KMS-11 (cell line): Measurements from ENCODE around the gene SOX21.

Source experiments
- H2AFZ ChIP-seq: fragments of 200-600 bp; sonication (generic); 2 replicates; pipeline ENCODE4 v1.6.1; 2016; ENCODE audit warnings: antibody characterized with exemption, mixed run types, low read depth
- H3K27ac ChIP-seq: fragments of 200-600 bp; sonication (generic); 2 replicates; pipeline ENCODE4 v1.6.1; 2016; ENCODE audit warnings: mild to moderate bottlenecking, mixed run types
- H3K27me3 ChIP-seq: fragments of 200-600 bp; sonication (generic); 2 replicates; pipeline ENCODE4 v1.6.1; 2017; ENCODE audit warnings: mild to moderate bottlenecking, low read depth, mixed run types, moderate library complexity; ENCODE audit not compliant: insufficient read depth
- H3K36me3 ChIP-seq: fragments of 200-600 bp; sonication (generic); 2 replicates; pipeline ENCODE4 v1.6.1; 2017; ENCODE audit warnings: mild to moderate bottlenecking, mixed run types; ENCODE audit not compliant: insufficient read depth
- H3K4me1 ChIP-seq: fragments of 200-600 bp; sonication (generic); 2 replicates; pipeline ENCODE4 v1.6.1; 2016; ENCODE audit warnings: mild to moderate bottlenecking, low read depth, mixed run types; ENCODE audit not compliant: poor library complexity, severe bottlenecking
- H3K4me2 ChIP-seq: fragments of 200-600 bp; sonication (generic); 2 replicates; pipeline ENCODE4 v1.7.0; 2016; ENCODE audit warnings: mild to moderate bottlenecking, mixed run types
- H3K4me3 ChIP-seq: fragments of 200-600 bp; sonication (generic); IDR thresholded peaks from 2 replicates; pipeline ENCODE4 v1.6.1; 2017; ENCODE audit warnings: low read depth, low read length, mixed read lengths; ENCODE audit not compliant: insufficient read depth
- H3K79me2 ChIP-seq: fragments of 200-600 bp; sonication (generic); 2 replicates; pipeline ENCODE4 v1.6.1; 2016; ENCODE audit warnings: low read depth, mixed run types; ENCODE audit not compliant: insufficient read depth
- H3K9ac ChIP-seq: fragments of 200-600 bp; sonication (generic); 2 replicates; pipeline ENCODE4 v1.6.1; 2016; ENCODE audit warnings: mild to moderate bottlenecking, mixed run types
- H4K20me1 ChIP-seq: fragments of 200-600 bp; sonication (generic); 2 replicates; pipeline ENCODE4 v1.6.1; 2016; ENCODE audit warnings: mild to moderate bottlenecking, mixed run types; ENCODE audit not compliant: insufficient read depth
- CTCF ChIP-seq: fragments of 200-600 bp; sonication (generic); conservative IDR thresholded peaks from 2 replicates; pipeline ENCODE4 v1.6.1; 2017; ENCODE audit warnings: low read depth, mild to moderate bottlenecking, antibody characterized with exemption, low read length, moderate library complexity, mixed read lengths

The SOX21 gene

GRCh38 chr13:94706843-94707399 is 5.4 kb downstream of the SOX21 start:
- Histone ChIP-seq H3K9ac (no peak overlapping the region), H2AFZ (no peak overlapping the region), H3K4me3 (no peak overlapping the region), H3K4me1 (no peaks in the 10 kb centered on the region), H3K4me2 (no peak overlapping the region), H3K36me3 (no peaks in the 10 kb centered on the region), H3K27me3 (no peaks in the 10 kb centered on the region), H3K79me2 (no peaks in the 10 kb centered on the region), H4K20me1 (no peaks in the 10 kb centered on the region), H3K27ac (no peak overlapping the region)
- TF ChIP-seq CTCF = no peak

- no peaks in the 10 kb centered on the region for H3K27me3 ChIP-seq
- no peak overlapping the region for H2AFZ ChIP-seq
- no peak overlapping the region for H3K27ac ChIP-seq
- no peaks in the 10 kb centered on the region for H4K20me1 ChIP-seq
- H3K4me2 ChIP-seq = no peak overlapping the region
- no peaks in the 10 kb centered on the region for H3K36me3 ChIP-seq
- H3K4me3 ChIP-seq = no peak overlapping the region
- TF ChIP-seq CTCF = no peak
- no peaks in the 10 kb centered on the region for H3K79me2 ChIP-seq
- H3K9ac ChIP-seq = no peak overlapping the region
- H3K4me1 ChIP-seq = no peaks in the 10 kb centered on the region
Observed at GRCh38 chr13:94706101-94706842, 6.1 kb downstream of the SOX21 start.

- TF ChIP-seq CTCF = no peak
- H3K27ac ChIP-seq = no peak overlapping the region
- H2AFZ ChIP-seq = no peak overlapping the region
- no peaks in the 10 kb centered on the region for H3K36me3 ChIP-seq
- H3K4me3 ChIP-seq = no peak overlapping the region
- no peaks in the 10 kb centered on the region for H3K4me1 ChIP-seq
- H3K27me3 ChIP-seq = no peaks in the 10 kb centered on the region
- no peaks in the 10 kb centered on the region for H3K79me2 ChIP-seq
- no peak overlapping the region for H3K4me2 ChIP-seq
- H4K20me1 ChIP-seq = no peaks in the 10 kb centered on the region
- no peak overlapping the region for H3K9ac ChIP-seq
Observed at GRCh38 chr13:94705081-94706030, 7.0 kb downstream of the SOX21 start.

GRCh38 chr13:94704377-94705080 is 7.8 kb downstream of the SOX21 start:
- H3K36me3 ChIP-seq = no peaks in the 10 kb centered on the region
- H3K4me2 ChIP-seq = no peak overlapping the region
- H3K4me3 ChIP-seq = no peak overlapping the region

More at GRCh38 chr13:94704377-94705080, 7.8 kb downstream of the SOX21 start:
- H3K27me3 ChIP-seq = no peaks in the 10 kb centered on the region
- TF ChIP-seq CTCF = no peak
- no peak overlapping the region for H3K27ac ChIP-seq
- no peaks in the 10 kb centered on the region for H4K20me1 ChIP-seq
- H2AFZ ChIP-seq = no peak overlapping the region
- no peak overlapping the region for H3K9ac ChIP-seq
- H3K79me2 ChIP-seq = no peaks in the 10 kb centered on the region
- H3K4me1 ChIP-seq = no peaks in the 10 kb centered on the region
